SH-SY5Y (cell line): Measurements from ENCODE around the gene NTM.

Experiments
- GATA2 ChIP-seq: IDR thresholded peaks from 2 replicates; pipeline ENCODE4 v1.6.1; 2011; ENCODE audit warnings: mild to moderate bottlenecking, low read depth, low read length
- GATA3 ChIP-seq: IDR thresholded peaks from 2 replicates; pipeline ENCODE4 v1.6.1; 2011; ENCODE audit warnings: low read depth, mild to moderate bottlenecking, low read length, moderate library complexity

The NTM gene

GRCh38 chr11:131817687-131818188, 447.3 kb downstream of the NTM start:
- no peak for TF ChIP-seq GATA3
- no peak for TF ChIP-seq GATA2

- TF ChIP-seq GATA3: no peak
- TF ChIP-seq GATA2: no peak
Measured at GRCh38 chr11:131819865-131820264, 449.4 kb downstream of the NTM start.

- TF ChIP-seq GATA3 (no peak), GATA2 (no peak)
Measured at GRCh38 chr11:131822506-131822905, 452.1 kb downstream of the NTM start.

GRCh38 chr11:131823772-131824171, 453.4 kb downstream of the NTM start:
- TF ChIP-seq GATA2 (no peak), GATA3 (no peak)

- no peak for TF ChIP-seq GATA2
- TF ChIP-seq GATA3: no peak
Measured at GRCh38 chr11:131824771-131825170, 454.4 kb downstream of the NTM start.

GRCh38 chr11:131827430-131827829, 457.0 kb downstream of the NTM start:
- no peak for TF ChIP-seq GATA2
- TF ChIP-seq GATA3: no peak

GRCh38 chr11:131829725-131830124, 459.3 kb downstream of the NTM start:
- TF ChIP-seq GATA2 (no peak), GATA3 (no peak)

- TF ChIP-seq GATA3 (no peak), GATA2 (no peak)
Measured at GRCh38 chr11:131832079-131832478, 461.7 kb downstream of the NTM start.

GRCh38 chr11:131833366-131833765, 463.0 kb downstream of the NTM start:
- TF ChIP-seq GATA2: no peak
- no peak for TF ChIP-seq GATA3

GRCh38 chr11:131837562-131837961, 467.1 kb downstream of the NTM start:
- TF ChIP-seq GATA3 (no peak), GATA2 (no peak)

GRCh38 chr11:131838016-131838415, 467.6 kb downstream of the NTM start:
- TF ChIP-seq GATA2: no peak
- TF ChIP-seq GATA3: no peak

- TF ChIP-seq GATA2 (no peak), GATA3 (no peak)
Measured at GRCh38 chr11:131839326-131839725, 468.9 kb downstream of the NTM start.

- TF ChIP-seq GATA2 (no peak), GATA3 (no peak)
Measured at GRCh38 chr11:131840545-131840944, 470.1 kb downstream of the NTM start.

- no peak for TF ChIP-seq GATA2
- no peak for TF ChIP-seq GATA3
Measured at GRCh38 chr11:131841028-131841427, 470.6 kb downstream of the NTM start.

GRCh38 chr11:131841925-131842635, 471.7 kb downstream of the NTM start:
- no peak for TF ChIP-seq GATA3
- TF ChIP-seq GATA2: no peak

GRCh38 chr11:131845255-131845654, 474.8 kb downstream of the NTM start:
- TF ChIP-seq GATA3 (no peak), GATA2 (no peak)

GRCh38 chr11:131849485-131849884, 479.1 kb downstream of the NTM start:
- TF ChIP-seq GATA3 (no peak), GATA2 (no peak)
